Measurements from ENCODE around the gene SWI5.
"Not testable (repeated sequence)": the region's sequence is repeated elsewhere in the genome, so short reads cannot be mapped to it uniquely, and the experiment has no call there.

SWI5 gene

DNA sequence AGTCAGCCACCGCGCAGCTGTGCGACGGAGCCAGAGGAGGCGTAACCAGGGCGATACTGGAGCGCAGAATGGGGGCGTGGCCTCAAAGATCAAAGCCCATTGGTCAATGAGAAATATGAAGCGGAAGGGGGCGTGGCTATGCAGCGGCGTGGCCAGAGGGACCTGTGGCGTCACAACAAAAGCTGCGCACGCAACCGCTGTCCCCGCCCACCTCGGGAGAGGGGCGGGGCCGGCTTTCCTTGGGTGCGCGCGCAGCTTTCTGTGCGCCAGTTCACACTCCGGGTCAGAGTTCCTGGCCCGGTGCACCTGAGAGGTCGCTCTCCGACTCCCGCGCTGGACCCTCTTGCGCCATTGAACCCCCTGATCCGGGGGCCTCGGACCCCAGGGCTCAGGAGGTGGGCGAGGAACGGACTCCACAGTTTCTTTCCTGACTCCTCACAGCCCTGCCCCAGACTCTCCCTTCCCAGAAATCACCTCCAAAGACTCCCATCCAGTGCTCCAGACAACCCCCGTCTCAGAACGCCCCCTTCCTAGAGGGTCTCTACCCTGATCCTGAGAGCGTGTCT lies at the start of gene SWI5:
TSS of gene SWI5 (plus strand) at position 269 of the 566 bp plus-strand sequence.
- TF ChIP-seq POLR2A (IDR thresholded peaks at IDR 0.05; ENCODE audit: low read depth, low read length) = peak; percentile 97
- DNase-seq (ENCODE audit: insufficient read length, low spot score) (peak; percentile 100), FAIRE-seq (peak; percentile 89)

DNA sequence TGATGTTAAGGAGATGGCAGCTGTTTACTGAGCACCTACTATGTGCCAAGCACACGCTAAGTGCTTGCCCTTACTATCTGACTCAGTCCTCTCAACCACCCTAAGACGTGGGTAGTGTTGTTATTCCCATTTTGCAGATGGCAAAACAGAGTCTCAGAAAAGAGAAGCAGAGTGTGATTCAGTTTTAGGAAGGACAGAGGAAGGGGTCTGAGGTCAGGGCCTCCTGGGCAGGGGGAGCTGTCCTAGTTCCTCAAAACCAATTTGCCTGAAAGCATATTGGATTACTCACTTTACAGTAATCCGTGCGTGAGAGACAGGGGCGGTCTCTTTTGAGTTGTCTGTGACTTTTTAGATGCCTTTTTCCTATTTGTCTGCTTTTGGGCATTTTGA lies 49.7 kb upstream of the SWI5 start:
- no peak for FAIRE-seq
- DNase-seq (ENCODE audit: insufficient read length, low spot score) = no peak
- no peak for TF ChIP-seq POLR2A (IDR thresholded peaks at IDR 0.05; ENCODE audit: low read depth, low read length)

- DNase-seq (ENCODE audit: insufficient read length, low spot score); FAIRE-seq: not testable (repeated sequence)
Measured at GRCh38 chr9:128230897-128231296, 45.2 kb upstream of the SWI5 start.

DNA sequence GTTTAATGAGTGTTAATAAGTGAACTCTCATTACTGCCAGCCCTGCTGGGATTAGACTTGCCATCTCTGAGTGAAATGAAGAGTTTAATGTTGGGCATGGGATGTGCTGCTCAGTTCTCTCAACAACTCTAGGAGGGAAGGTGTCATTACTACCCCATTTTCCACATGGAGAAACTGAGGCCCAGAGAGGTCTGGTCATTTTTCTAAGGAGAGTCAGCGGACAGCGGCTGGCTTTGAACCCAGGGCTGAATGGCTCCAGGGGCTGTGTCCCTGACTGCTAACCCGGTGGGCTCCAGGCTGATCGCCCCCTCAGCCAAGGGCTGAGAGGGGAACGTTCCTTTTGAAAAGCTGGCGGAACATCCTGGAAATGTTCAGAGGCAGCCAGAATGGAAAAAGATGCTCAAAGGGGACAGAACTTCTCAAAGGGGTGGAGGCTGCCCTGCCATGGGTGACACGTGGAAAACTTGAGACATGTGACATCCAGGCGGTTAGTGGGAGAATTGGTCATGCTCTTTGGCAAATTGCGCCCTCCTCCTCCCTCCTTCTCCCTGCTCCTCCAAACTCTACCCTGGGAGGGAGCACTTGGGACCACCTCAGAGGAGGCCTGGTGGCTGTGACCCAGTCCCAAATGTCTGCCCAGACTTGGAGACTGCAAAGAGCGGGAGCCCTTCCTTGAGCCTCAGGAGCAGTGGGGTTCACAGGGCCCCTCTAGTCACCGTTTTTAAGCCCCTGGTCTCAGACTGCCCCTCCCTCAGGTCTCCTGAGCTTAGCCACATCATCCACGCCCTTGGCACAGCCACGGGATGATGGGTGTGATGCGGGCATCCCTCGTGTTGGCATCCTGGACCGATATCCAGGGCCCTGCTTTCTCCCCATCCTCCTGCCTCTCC lies 44.2 kb upstream of the SWI5 start:
- DNase-seq (ENCODE audit: insufficient read length, low spot score) (no peak), FAIRE-seq (no peak)
- no peak for TF ChIP-seq POLR2A (IDR thresholded peaks at IDR 0.05; ENCODE audit: low read depth, low read length)

GRCh38 chr9:128232528-128233428 lies 43.3 kb upstream of the SWI5 start:
- no peak for FAIRE-seq
- no peak for TF ChIP-seq POLR2A (IDR thresholded peaks at IDR 0.05; ENCODE audit: low read depth, low read length)
- no peak for DNase-seq (ENCODE audit: insufficient read length, low spot score)

GRCh38 chr9:128233817-128234406 lies 42.2 kb upstream of the SWI5 start:
- no peak for TF ChIP-seq POLR2A (IDR thresholded peaks at IDR 0.05; ENCODE audit: low read depth, low read length)
- DNase-seq (ENCODE audit: insufficient read length, low spot score) (no peak), FAIRE-seq (no peak)

DNA sequence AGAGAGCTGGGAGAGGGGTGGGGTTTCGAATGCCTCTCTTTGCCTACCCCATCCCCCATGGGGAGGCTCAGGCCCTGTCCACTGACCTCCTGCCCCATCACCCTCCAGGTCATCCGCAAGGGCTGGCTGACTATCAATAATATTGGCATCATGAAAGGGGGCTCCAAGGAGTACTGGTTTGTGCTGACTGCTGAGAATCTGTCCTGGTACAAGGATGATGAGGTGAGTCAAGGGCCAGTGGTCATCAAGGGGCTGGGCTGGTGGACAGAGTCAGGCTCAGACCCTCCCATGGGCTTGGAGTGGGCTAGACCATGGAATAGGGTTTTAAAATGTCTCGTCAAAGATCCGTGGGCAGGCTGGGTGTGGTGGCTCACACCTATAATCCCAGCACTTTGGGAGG lies 34.0 kb upstream of the SWI5 start:
- FAIRE-seq (no peak), DNase-seq (ENCODE audit: insufficient read length, low spot score) (no peak)
- no peak for TF ChIP-seq POLR2A (IDR thresholded peaks at IDR 0.05; ENCODE audit: low read depth, low read length)

GRCh38 chr9:128242828-128243214 lies 33.3 kb upstream of the SWI5 start:
- DNase-seq (ENCODE audit: insufficient read length, low spot score) = no peak
- no peak for FAIRE-seq
- no peak for TF ChIP-seq POLR2A (IDR thresholded peaks at IDR 0.05; ENCODE audit: low read depth, low read length)

DNA sequence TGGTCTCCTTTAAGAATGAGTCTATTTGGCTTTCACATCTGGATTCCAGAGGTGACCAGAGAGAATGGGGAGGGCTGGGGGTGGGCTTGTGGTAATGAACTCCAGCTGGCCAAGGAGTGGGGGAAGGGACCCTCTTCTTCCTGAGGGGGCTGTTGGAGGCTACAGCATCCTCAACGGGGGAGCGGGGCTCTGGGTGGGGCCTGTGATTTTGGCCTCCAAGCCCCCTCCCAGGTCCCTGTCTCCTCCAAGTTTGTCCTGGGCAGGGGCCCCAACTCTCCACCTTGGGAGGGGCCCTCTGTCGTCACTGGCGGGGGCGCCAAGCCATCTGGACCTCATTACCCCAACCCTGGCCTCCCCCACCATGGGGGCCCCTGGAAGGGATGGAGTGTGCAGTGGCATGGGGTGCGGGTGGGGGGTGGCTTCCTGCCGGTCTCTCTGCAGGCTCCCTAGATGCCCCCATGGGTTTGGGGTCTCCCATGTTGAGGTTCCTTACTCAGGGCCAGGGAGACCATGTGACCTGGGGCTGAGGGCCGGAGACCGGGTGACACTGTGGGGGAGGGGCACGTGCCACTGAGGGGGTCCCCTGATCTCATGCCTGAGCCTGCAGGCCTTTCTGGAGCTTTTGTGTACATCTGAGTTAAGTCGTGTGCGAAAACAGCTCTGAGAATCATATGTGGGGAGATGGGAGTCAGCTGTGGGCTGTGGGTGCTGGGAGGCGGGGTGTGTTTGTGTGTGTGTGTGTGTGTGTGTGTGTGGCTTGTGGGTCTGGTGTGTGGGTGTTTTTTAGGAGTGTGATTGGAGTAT lies 32.7 kb upstream of the SWI5 start:
- DNase-seq (ENCODE audit: insufficient read length, low spot score) = no peak
- no peak for FAIRE-seq
- TF ChIP-seq POLR2A (IDR thresholded peaks at IDR 0.05; ENCODE audit: low read depth, low read length) = no peak

GRCh38 chr9:128244091-128244836 lies 31.8 kb upstream of the SWI5 start:
- TF ChIP-seq POLR2A (IDR thresholded peaks at IDR 0.05; ENCODE audit: low read depth, low read length) = no peak
- no peak for DNase-seq (ENCODE audit: insufficient read length, low spot score)
- FAIRE-seq = no peak

- FAIRE-seq (no peak), DNase-seq (ENCODE audit: insufficient read length, low spot score) (no peak)
Measured at GRCh38 chr9:128244837-128245231, 31.2 kb upstream of the SWI5 start.

GRCh38 chr9:128245421-128246151 lies 30.5 kb upstream of the SWI5 start:
- no peak for TF ChIP-seq POLR2A (IDR thresholded peaks at IDR 0.05; ENCODE audit: low read depth, low read length)
- DNase-seq (ENCODE audit: insufficient read length, low spot score) = peak; percentile 98
- FAIRE-seq = no peak

More at GRCh38 chr9:128244837-128245231, 31.2 kb upstream of the SWI5 start:
- no peak for TF ChIP-seq POLR2A (IDR thresholded peaks at IDR 0.05; ENCODE audit: low read depth, low read length)

Measured in H54 (cell line).